ELF-1 (cell line): ENCODE data around the gene ARNT2.

Experiments used
- DNase-seq: peaks from one replicate; pipeline ENCODE4 v3.0.0-alpha.2; 2016; ENCODE audit warnings: low read depth, low spot score

Gene ARNT2

DNA sequence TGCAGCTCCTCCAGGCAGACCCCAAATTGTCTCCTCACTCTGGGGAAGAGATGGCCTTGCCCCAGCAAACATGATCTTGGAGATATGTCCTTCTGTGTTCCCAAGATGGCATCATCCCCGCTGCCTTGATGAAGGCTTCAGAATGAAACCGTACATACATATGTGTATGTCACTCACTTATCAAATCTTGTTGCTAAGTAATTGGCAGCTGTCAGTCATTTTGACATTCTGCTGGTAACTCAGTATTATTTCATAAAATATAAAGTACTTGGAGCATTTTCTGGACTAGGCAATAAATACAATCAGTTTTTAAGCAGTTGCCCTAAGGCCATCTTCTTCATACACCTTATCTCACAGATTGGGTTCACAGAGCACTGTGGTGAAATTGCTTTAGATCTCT lies 62.4 kb downstream of the ARNT2 start:
- DNase-seq = no peak

DNA sequence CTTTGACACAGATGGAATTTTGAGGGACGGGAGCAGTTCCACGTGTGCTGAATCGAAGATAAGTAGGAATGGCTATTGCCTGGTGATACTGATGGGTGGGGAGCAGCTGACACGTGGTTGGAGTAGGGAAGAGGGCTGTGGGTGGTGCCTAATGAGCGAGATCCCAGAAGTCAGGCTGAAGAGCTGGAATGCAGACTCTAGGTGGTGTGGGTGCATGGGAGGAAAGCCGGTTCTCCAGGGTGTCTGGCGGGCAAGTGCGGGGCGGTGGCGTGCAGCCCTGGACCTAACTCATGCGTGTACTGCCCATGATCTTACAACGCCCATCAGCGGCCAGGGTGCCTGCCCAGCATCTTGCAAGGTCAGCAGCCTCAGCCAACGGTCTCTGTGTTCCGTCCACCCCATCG lies 63.1 kb downstream of the ARNT2 start:
- no peak for DNase-seq

DNA sequence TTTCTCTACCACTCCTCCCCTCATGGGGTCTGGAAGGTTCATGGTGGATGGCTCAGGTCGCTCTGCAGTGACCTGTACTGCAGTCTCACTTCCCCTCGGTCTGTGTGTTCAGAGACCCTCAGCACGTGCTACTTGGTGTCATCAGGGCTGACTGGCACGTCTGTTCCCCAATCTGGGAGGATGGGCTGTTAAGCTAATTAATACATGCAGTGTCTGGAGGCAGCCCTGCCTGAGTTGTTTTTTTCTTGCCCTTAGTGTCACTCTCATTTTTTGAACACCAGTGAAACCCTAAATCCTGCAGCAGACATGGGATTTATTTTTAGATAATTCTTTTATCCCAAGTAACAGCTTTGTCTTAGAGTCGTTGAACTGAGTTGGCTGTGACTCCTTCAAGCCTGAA lies 64.6 kb downstream of the ARNT2 start:
- DNase-seq = no peak

DNA sequence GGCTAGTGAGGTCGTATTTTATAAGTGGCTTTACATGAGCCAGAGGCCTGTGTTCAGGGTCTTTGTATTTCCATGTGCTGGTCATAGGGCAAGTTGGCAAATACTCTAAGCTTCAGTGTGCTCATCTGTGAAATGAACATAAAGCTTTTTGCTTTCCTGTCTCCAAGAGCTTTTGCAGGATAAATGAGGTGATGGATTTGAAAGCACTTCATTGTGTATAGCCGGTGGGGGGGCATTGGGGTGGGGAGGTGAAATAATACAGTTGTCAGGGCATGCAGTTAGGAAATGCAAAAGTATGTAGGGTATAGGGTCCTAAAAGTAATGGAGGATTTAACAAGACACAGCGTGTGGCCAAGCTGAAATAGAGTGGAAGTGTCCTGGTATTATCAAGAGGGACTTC lies 67.7 kb downstream of the ARNT2 start:
- no peak for DNase-seq

DNA sequence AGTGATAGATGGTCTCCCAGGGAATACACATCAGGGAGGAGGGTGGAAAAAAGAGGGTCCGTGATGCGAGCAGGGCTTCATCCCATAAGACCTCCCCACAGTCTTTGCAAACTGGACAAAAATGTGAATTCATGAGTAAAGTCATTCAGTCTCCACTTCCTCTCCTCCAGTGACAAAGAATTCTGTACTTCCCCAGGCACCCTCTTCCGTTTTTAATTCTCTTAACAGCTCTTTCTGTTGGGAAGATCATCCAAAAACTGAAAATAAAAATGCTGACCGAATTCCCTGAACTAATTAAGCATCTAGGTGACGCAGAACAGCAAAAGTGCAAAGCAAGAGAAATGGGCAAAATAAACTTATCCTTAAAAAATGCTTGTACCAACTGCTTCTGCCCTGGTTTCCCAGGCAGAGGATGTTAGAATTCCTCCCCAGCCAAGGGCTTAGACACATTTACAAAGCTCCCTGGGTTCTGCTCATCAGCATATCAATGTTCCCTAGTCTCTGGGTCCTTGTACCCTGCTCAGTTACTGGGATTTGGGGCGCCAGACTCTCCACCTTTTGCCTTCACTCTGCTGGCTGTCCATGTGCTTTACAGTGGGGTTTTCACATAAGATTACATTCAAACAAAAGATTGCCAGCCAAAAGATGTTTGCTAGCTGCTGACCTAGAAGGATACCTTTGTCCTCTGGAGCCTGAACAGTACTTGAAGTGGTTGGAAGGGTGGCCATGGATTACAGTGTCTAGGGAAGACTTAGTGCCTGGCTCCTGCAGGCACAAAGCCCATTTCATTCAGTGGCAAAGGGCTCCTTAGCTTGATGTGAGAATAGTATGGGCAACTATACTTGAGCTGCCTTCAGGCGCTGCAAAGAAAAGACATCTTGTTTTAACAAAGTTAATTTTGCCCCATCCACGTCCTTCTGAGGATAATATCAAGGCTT lies 69.4 kb downstream of the ARNT2 start:
- DNase-seq = no peak

DNA sequence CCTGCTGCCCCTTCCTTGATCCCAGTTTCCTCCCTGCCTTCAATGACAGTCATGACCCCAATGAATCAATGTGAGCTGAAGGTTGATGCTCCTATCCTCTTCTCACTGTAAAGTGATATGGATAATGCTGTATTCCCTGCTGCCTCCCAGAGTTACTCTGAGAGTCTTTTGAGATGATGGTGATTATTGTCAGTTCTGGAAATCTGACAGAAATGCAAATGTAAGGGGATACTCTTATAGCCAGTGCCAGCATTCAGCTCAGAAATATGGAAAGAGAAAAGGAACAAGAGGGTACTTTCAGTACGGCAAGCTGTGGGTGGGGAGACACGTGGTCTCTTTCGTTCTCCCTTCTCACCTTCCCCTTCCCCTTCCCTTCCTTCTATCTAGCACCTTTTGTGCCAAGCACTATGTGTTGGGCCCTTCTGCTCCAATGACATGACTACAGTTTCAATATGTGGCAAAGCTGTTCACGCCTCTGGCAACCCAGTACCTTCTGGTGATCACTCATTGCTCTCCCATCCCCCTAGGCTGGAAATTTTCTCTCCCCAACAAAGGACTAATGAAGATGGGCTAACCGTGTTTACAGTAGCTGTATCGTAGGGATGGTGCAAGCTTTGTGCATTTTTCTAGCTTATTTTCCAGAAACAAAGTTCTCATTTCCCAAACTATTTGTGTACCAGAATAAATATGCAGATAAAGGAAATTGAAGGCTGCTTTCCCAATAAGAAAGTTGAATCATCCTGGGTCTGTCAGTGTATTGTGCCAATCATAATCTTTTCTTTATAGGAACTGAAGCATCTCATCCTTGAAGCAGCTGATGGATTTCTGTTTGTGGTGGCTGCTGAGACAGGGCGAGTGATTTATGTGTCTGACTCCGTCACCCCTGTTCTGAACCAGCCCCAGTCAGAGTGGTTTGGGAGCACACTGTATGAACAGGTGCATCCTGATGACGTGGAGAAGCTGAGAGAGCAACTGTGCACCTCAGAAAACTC lies 70.3 kb downstream of the ARNT2 start:
- DNase-seq = no peak

DNA sequence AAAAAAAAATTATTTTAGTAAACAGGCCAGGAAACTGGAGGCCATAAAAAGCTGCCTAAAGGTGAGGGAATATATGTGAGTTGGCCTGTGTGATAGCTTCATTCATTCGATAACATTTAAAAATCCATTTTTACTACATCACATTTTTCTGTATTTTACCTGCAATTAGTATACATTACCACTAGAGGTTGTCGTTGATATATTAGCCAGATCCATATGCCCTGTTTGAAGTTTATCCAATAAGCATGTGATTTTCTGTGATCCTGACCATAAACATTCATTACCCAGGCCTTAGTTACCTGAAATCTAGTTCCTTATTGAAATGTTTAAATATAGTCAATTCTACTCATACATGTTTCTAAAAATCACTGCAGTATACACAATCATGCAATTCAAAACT lies 71.4 kb downstream of the ARNT2 start:
- no peak for DNase-seq

DNA sequence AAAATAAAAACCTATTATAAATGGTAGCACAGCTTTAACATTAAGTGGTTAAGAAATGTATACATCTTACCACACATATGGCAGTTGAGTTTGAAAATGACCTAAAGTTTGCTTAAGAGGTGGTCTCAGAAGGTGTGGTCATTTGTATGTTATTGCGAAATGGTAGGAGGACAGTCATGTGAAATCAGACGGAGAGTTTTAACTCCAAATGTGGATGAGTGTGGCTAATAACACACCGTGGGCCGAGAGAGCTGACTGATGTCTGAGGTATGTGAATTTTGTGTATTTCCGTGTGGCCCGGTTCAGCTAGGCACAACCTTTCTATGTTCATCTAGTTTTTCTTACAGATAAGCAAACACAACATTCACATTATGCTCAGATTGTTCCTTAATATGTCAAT lies 71.9 kb downstream of the ARNT2 start:
- DNase-seq = no peak

DNA sequence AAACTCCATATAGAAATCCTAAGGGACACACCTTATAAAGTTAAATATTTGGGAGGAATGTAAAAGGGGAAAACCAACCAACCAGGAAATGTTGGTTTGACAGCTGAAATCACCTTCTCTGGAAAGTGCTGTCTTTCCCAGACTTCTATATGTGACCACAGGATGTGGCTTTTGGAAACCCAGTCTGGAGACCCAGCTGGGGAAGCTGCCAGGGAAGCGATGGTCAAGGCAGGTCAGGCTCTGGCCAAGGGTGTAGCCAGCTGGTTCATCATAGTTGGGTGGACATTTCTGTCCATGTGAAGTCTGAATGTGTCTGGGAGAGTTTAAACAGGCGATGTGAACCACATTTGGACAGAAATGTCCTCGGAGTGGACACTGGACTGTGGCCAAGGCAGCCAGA lies 73.9 kb downstream of the ARNT2 start:
- no peak for DNase-seq

DNA sequence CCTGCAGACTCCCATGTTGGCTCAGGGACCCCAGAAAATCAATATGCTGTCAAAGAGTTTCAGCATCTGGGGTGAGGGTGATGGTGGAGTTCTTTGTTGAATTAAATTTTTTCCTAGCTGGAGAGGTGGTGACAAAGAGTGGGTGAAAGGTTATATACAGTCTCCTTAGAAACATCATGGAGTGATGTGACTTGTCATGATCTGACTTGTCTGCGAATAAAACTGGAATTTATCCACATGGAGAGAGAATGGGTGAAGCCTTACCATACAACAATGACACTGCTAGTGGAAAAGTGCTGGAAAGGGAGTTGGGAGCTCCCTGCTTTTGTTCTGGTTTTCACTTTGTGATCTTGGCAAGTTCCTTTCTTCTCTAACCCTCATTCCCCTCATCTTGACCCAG lies 75.0 kb downstream of the ARNT2 start:
- DNase-seq = no peak

DNA sequence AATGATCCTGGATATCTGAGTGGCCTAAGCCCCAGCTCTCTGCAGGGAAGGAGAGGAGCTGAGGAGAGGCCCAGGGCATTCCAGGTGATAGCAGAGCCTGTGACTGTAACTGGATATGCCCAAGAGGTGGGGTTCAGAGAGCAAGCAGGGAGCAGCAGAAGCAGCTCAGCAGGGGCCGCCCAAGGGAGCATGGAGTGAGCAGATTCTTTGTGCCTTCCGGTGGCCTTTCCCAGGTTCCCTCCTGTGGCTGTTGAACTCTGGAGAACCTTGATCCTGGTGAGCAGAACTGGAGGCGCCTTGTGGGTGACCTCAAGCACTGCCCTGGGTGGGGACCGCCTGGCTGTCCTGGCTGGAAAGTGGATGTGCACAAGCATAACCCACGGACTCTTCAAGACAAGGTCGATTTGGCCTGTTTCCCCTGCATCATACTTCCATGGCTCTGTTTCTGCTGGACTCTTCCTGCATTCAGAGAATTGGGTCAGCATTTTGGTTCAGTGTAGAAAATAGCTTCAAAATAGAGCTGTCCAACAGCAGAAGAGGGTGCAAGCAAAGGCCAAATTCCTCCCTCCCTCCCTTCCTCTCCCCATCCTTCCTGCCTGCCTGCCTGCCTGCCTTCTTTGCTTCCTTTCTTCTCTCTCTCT lies 76.1 kb downstream of the ARNT2 start:
- DNase-seq = no peak

DNA sequence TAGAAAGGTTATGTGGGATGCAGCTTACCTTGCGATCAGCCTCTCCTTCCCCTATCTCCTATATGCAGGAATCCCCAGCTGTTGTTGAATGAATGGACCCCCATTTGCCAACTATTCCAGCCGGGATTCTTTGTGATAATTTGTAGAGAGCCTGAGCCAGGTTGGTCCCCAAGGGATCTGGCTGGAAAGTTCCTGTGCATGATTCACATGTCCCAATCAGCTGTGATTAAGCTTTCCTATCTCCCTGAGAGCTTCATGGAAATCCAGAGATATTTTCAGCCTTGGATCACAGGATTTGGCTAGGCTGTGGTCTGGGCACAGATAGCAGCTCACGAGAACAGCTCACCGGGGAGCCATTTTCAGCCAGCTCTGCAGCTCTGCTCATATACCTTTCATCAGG lies 76.7 kb downstream of the ARNT2 start:
- DNase-seq = peak; percentile 43

DNA sequence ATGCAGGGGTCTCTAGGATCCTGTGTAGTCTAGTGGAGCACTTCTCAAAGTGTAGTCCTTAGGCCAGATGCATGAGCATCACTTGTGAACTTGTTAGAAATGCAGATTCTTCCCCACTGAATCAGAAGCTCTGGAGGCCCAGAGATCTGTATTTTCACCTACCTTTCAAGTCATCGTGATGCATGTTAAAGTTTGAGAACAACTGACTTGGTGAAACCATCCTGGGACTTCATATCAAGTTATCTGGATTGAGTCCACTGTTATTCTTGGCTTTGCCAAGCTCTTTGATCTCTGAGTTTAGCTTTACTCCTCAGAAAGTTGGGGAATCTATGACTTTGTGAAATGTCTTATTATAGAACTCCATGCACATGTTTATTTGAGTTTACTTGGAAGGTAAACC lies 78.5 kb downstream of the ARNT2 start:
- DNase-seq = no peak

DNA sequence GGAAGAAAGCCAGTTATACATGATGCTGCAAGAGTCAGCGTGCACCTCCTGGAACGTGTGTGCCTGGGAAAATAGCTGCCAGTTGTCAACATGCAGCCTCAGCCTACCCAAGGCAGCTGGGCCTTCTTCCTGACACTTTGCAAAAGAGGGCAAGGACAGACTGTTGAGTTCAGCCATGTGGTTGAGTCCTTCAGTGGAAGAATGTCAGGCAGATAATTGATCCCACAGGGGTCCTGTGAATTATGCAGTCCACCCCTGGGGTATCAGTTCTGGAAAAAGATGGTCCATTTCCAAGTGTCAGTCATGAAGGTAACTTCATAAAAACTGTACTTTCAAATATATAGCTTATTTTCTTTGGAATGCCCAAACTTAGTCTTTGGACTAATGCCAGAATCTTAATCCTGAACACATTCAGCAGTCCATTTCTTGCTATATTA lies 79.6 kb downstream of the ARNT2 start:
- DNase-seq = no peak

DNA sequence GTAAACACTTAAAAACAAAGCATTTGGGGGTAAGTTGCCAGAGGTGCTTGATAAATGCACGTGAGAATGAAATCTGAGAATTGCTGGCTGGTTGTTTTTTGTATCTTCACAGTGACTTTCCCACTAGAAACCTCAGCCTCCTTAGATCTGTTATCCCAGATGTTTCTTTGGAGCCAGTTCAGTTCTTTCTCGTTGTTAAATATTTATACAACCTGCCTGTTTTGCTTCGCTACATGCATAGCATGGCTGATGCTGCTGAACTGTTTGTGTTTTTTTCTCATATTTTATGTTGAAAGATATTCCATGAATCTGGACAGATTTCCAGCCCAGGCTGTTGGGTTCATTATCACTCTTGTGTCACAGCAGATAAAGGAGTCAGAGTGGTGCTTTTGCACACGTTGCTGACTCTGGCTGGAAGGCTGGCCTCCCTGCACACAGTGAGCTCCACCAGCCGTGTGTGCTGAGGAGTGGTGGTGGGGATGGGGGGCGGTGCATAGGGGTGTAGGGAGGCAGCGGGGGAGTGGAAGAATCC lies 80.2 kb downstream of the ARNT2 start:
- DNase-seq = no peak

DNA sequence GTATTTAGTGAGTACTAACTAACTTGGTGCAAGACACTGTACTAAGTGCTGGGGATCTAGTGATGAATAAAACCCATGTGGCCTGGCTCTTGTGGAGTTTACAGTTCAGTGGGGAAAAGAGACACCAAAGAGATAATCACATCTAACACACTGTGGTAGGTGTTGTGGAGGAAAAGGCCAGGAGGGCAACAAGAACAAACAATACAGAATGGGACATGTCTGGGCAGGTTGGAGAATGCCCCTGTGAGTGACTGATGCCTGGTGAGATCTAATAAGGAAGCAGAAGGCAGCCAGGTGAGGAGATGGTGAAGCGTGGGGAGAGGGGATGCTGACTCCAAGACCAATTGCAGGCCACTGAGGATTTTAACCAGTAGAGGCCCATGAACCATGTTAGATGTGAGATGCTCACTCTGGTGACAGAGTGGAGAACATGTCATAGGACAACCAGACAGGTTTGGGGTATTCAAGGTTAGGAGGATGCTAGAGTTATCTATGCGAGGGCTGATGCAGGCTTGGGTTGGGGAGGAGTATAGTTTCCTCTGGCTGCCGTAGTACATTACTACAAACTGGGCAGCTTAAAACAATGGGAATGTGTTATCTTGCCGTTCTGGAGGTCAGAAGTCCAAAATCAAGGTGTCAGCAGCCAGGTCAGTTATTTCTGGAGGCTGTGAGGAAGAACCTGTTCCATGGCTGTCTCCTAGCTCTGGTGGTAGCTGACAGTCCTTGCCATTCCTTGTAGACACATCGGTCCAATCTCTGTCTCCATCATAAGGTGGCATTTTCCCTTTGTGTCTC lies 81.4 kb downstream of the ARNT2 start:
- no peak for DNase-seq

DNA sequence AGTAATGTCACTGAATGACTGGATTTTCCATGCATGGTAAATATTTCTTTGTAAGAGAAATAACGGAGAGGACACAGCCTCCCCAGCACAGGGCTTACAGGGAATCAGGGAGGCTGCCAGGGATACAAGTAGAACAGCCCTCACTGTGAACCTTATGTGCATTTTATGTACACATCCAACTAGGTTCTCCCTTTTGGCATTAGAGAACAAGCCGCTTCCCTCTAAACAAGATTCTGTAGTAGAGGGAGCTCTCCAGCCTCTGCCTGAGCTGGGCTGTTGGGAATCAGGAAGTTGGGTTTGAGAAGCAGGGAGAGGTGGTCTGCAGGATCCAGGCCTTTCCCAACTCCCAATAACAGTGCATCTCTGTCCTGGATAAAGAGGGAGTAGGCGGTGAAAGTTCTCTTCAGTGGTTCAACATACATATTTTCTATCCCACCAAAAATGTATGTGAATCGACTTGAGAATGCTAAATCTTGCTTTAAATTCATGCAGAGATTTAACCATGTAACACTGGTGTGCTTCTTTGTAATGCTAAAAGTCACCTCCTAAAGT lies 83.7 kb downstream of the ARNT2 start:
- DNase-seq = no peak

DNA sequence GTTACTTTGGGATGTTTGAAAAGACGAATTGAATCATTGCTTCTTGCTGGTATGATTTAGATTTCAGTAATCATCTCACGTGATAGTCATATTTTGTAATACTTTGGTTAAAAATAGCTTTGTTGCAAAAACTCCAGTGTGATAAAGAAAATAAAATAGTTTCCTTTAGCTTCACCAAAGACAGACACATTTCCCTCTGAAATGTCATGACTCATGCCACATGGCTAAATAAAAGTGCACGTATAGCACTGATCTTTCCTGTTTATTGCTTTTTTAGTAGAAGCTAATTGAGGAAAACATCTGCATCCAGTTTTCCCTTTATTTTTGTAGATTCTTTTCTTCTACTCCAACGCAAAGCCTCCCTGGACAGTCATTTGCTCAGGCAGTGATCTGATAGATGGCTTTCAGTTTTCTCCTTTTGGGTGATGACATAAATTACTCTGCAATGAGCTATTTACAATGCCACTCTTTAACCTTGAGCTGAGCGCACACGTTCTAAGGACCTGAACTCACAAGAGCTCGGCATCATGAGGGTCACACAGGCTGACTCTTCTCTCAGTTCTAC lies 84.9 kb downstream of the ARNT2 start:
- DNase-seq = no peak

DNA sequence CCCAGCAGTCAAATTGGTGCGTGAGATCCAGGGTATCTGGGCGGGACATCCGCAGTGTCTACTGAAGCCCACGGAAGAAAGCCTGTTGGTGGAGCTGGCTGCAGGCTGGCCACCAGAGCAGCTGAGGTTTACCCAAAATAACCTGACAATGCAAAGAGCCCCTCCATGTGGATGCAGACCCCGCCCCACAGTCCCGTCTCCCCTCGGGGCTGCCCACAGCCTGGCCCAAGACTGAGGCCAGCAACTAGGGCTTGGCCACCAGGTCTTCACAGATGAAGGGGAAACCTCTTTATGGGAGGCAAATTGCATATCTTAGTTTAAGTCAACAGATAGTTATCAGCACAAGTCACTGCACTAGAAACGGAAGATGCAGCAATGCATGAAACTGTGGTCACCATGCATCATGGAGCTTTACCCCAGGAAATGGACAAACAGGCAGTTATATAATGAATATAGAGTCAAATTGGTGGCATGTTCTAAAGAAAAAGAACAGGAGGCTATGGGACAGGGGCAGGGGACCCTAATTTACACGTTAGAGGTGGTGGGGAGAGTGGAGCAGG lies 86.3 kb downstream of the ARNT2 start:
- no peak for DNase-seq
